DOHH2 (cell line): Measurements from ENCODE around the gene SAT2.

ENCODE experiments used
- H3F3A ChIP-seq: fragments of 200-600 bp; sonication (generic), shearing (Covaris generic); 2 replicates; pipeline ENCODE4 v1.6.0; 2016; ENCODE audit warnings: antibody characterized with exemption, mild to moderate bottlenecking; ENCODE audit not compliant: control insufficient read depth, insufficient read depth
- H3K27ac ChIP-seq: fragments of 200-600 bp; sonication (generic); 2 replicates; pipeline ENCODE4 v1.5.1; 2014; ENCODE audit warnings: low read depth, mild to moderate bottlenecking, low read length, moderate library complexity
- H3K27me3 ChIP-seq: fragments of 200-600 bp; sonication (generic); 2 replicates; pipeline ENCODE4 v1.6.1; 2014; ENCODE audit warnings: mild to moderate bottlenecking, low read length, mixed read lengths; ENCODE audit not compliant: control insufficient read depth
- H3K36me3 ChIP-seq: fragments of 200-600 bp; sonication (generic); 2 replicates; pipeline ENCODE4 v1.6.1; 2014; ENCODE audit warnings: mild to moderate bottlenecking, low read length, moderate library complexity, mixed read lengths; ENCODE audit not compliant: control insufficient read depth
- H3K4me1 ChIP-seq: fragments of 200-600 bp; sonication (generic); 2 replicates; pipeline ENCODE4 v1.6.1; 2014; ENCODE audit warnings: mild to moderate bottlenecking, low read length, mixed read lengths; ENCODE audit not compliant: control insufficient read depth
- H3K4me2 ChIP-seq: fragments of 200-600 bp; sonication (generic); 2 replicates; pipeline ENCODE4 v1.6.0; 2014; ENCODE audit warnings: mild to moderate bottlenecking, low read length, moderate library complexity
- H3K4me3 ChIP-seq: fragments of 200-600 bp; sonication (generic); 2 replicates; pipeline ENCODE4 v1.5.1; 2014; ENCODE audit warnings: mild to moderate bottlenecking, low read length, mixed read lengths
- H3K79me2 ChIP-seq: fragments of 200-600 bp; sonication (generic); 2 replicates; pipeline ENCODE4 v1.6.1; 2014; ENCODE audit warnings: mild to moderate bottlenecking, low read length, mixed read lengths; ENCODE audit not compliant: control insufficient read depth
- H3K9me2 ChIP-seq: fragments of 200-600 bp; sonication (generic); replicated peaks from 2 replicates; pipeline ENCODE4 v1.6.1; 2014; ENCODE audit warnings: mild to moderate bottlenecking, low read length, mixed read lengths; ENCODE audit not compliant: control insufficient read depth
- H3K9me3 ChIP-seq: fragments of 200-600 bp; sonication (generic); 2 replicates; pipeline ENCODE4 v1.6.1; 2014; ENCODE audit warnings: antibody characterized with exemption, low read length, mixed read lengths; ENCODE audit not compliant: control insufficient read depth, insufficient read depth
- H4K20me1 ChIP-seq: fragments of 200-600 bp; sonication (generic); 2 replicates; pipeline ENCODE4 v1.6.0; 2014; ENCODE audit warnings: low read depth, mild to moderate bottlenecking, antibody characterized with exemption, low read length, moderate library complexity; ENCODE audit not compliant: control insufficient read depth, insufficient read depth
- CTCF ChIP-seq: fragments of 200-600 bp; sonication (generic); IDR thresholded peaks from one replicate; pipeline ENCODE4 v1.5.1; 2014; ENCODE audit warnings: antibody characterized with exemption, mild to moderate bottlenecking, low read depth, low read length; ENCODE audit not compliant: poor library complexity, severe bottlenecking
- EZH2phosphoT487 ChIP-seq: fragments of 200-600 bp; sonication (generic); IDR thresholded peaks from 2 replicates; pipeline ENCODE4 v1.6.1; 2017; ENCODE audit warnings: borderline replicate concordance, mild to moderate bottlenecking, antibody characterized with exemption, low read length, moderate library complexity, mixed read lengths

Gene SAT2

DNA sequence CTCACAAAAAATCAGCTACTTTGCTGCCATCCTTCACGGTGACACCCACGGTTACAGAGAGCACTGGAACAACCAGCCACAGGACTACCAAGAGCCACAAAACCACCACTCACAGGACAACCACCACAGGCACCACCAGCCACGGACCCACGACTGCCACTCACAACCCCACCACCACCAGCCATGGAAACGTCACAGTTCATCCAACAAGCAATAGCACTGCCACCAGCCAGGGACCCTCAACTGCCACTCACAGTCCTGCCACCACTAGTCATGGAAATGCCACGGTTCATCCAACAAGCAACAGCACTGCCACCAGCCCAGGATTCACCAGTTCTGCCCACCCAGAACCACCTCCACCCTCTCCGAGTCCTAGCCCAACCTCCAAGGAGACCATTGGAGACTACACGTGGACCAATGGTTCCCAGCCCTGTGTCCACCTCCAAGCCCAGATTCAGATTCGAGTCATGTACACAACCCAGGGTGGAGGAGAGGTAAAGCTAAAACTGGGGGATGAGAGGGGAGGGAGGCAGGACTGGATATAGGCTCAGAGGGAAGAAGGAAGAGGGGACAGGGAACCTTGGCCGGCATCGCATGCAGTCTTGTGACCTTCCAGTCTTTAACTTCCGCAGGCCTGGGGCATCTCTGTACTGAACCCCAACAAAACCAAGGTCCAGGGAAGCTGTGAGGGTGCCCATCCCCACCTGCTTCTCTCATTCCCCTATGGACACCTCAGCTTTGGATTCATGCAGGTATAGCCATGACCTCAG is 47.6 kb downstream of the SAT2 start:
- peaks cover 14% of the 10 kb centered on the region for H4K20me1 ChIP-seq
- H3F3A ChIP-seq, result peaks cover 58% of the 10 kb centered on the region
- H3K9me2 ChIP-seq, result no peaks in the 10 kb centered on the region
- H3K79me2 ChIP-seq, result peaks cover 38% of the 10 kb centered on the region
- no peaks in the 10 kb centered on the region for H3K9me3 ChIP-seq
- TF ChIP-seq CTCF (no peak), EZH2phosphoT487 (no peak)
- H3K4me1 ChIP-seq, result peaks cover 72% of the 10 kb centered on the region
- H3K27ac ChIP-seq, result peak overlapping the region; percentile 71
- H3K4me3 ChIP-seq, result peak overlapping the region; percentile 16; the same call in 1 of the 2 replicates
- no peaks in the 10 kb centered on the region for H3K27me3 ChIP-seq
- peak overlapping the region; percentile 42 for H3K4me2 ChIP-seq
- peaks cover 80% of the 10 kb centered on the region for H3K36me3 ChIP-seq

- peak within 1 kb of the TSS; percentile 71 for H3K27ac ChIP-seq
- H3K9me3 ChIP-seq, result no peaks in the 10 kb centered on the region
- H3K4me2 ChIP-seq, result peak within 1 kb of the TSS; percentile 42
- no peaks in the 10 kb centered on the region for H3K9me2 ChIP-seq
- peak within 1 kb of the TSS; percentile 21 for H3K4me3 ChIP-seq
- H3K4me1 ChIP-seq, result peaks cover 75% of the 10 kb centered on the region
- H3K36me3 ChIP-seq, result peaks cover 86% of the 10 kb centered on the region
- peaks cover 66% of the 10 kb centered on the region for H3F3A ChIP-seq
- peaks cover 22% of the 10 kb centered on the region for H4K20me1 ChIP-seq
- H3K79me2 ChIP-seq, result peaks cover 38% of the 10 kb centered on the region
- TF ChIP-seq CTCF (no peak), EZH2phosphoT487 (no peak)
- no peaks in the 10 kb centered on the region for H3K27me3 ChIP-seq
Observed at GRCh38 chr17:7579001-7579833, 48.4 kb downstream of the SAT2 start, which contains the start of gene CD68. Gene CD68 (plus strand): TSS chr17:7579638. CDS start chr17:7579678, 40 bp downstream.

DNA sequence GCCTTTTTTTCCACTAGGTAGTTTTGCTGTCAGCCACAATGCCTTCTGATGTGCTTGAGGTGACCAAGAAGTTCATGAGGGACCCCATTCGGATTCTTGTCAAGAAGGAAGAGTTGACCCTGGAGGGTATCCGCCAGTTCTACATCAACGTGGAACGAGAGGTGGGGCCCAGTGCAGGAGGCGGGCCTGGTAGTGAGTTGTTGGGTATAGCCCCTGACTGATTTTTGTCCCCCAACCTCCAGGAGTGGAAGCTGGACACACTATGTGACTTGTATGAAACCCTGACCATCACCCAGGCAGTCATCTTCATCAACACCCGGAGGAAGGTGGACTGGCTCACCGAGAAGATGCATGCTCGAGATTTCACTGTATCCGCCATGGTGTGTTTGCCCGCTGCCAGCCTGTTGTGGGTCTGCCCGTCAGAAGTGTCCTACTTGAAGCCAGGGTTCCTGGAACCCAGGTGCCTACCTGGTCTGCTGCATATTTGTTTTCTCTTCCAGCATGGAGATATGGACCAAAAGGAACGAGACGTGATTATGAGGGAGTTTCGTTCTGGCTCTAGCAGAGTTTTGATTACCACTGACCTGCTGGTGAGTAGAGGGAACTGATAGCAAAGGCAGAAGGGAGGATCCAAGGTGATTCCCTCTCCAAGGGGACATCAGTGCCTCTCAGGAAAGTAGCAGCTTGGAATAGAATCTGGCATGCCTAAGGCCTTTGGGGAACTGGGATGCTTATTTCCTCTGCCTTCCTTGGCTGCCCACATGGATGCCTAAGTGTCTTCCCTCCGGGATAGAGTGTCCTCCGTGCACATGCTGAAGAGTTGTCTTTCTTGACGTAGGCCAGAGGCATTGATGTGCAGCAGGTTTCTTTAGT is 50.1 kb downstream of the SAT2 start:
- TF ChIP-seq EZH2phosphoT487 (no peak), CTCF (no peak)
- no peaks in the 10 kb centered on the region for H3K9me2 ChIP-seq
- peaks cover 42% of the 10 kb centered on the region for H3K79me2 ChIP-seq
- H3K4me1 ChIP-seq, result peaks cover 70% of the 10 kb centered on the region
- no peaks in the 10 kb centered on the region for H3K27me3 ChIP-seq
- H3K9me3 ChIP-seq, result no peaks in the 10 kb centered on the region
- H4K20me1 ChIP-seq, result peaks cover 31% of the 10 kb centered on the region
- peaks cover 92% of the 10 kb centered on the region for H3K36me3 ChIP-seq
- peaks cover 77% of the 10 kb centered on the region for H3F3A ChIP-seq
- no peak overlapping the region for H3K4me3 ChIP-seq
- no peak overlapping the region for H3K27ac ChIP-seq
- H3K4me2 ChIP-seq, result no peak overlapping the region
